Measurements from ENCODE around the gene AFDN.

DNA sequence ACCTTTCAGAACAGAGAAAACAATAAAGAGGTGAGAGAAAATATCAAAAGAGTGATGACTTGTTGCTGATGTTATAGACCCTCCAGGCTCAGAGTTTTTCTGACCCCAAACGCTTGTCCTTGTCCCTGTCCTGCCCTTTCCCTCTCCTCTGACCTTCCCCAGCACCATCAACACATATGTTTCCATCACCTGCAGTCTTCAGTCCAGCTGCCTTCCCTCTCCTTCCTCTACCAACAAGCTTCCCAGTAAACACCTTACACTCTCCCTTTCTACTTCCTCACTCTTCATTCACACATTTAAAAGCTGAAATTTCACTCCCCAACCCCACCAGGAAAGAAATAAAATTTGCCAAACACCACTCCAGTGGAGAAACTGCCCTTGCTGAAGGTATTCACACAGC lies 25.4 kb upstream of the AFDN start:
- TF ChIP-seq POLR2AphosphoS5 (IDR thresholded peaks at IDR 0.05; ENCODE audit: low read length): no peak
- TF ChIP-seq, protein P1, sequence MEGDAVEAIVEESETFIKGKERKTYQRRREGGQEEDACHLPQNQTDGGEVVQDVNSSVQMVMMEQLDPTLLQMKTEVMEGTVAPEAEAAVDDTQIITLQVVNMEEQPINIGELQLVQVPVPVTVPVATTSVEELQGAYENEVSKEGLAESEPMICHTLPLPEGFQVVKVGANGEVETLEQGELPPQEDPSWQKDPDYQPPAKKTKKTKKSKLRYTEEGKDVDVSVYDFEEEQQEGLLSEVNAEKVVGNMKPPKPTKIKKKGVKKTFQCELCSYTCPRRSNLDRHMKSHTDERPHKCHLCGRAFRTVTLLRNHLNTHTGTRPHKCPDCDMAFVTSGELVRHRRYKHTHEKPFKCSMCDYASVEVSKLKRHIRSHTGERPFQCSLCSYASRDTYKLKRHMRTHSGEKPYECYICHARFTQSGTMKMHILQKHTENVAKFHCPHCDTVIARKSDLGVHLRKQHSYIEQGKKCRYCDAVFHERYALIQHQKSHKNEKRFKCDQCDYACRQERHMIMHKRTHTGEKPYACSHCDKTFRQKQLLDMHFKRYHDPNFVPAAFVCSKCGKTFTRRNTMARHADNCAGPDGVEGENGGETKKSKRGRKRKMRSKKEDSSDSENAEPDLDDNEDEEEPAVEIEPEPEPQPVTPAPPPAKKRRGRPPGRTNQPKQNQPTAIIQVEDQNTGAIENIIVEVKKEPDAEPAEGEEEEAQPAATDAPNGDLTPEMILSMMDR (IDR thresholded peaks at IDR 0.05 in 2 of 3, conservative IDR thresholded peaks at IDR 0.05 in 1 of 3; ENCODE audit: control insufficient read depth in 2 of 3, extremely low read depth in 1 of 3, insufficient read depth in 1 of 3, low read depth in 3 of 3, low read length in 3 of 3): no peak
- TF ChIP-seq ZNF274 (IDR thresholded peaks at IDR 0.05; ENCODE audit: insufficient read depth, insufficient read length): no peak
- no peak for TF ChIP-seq POLR2A (IDR thresholded peaks at IDR 0.05; ENCODE audit: low read depth, low read length)
- TF ChIP-seq HCFC1 (IDR thresholded peaks at IDR 0.05; ENCODE audit: low read length): no peak
- no peak for TF ChIP-seq CHD1 (IDR thresholded peaks at IDR 0.05; ENCODE audit: low read depth, low read length)
- TF ChIP-seq GATAD2B (conservative IDR thresholded peaks at IDR 0.05; ENCODE audit: low read depth): no peak

Data from GM12878 (cell line).